GM15510 (cell line): ENCODE results near the gene DAPK2.

Experiments
- POLR2A ChIP-seq: IDR thresholded peaks from 3 replicates; pipeline ENCODE4 v1.6.1; 2011; ENCODE audit warnings: borderline replicate concordance; ENCODE audit not compliant: insufficient read length; ENCODE audit errors: extremely low read depth

Gene DAPK2

DNA sequence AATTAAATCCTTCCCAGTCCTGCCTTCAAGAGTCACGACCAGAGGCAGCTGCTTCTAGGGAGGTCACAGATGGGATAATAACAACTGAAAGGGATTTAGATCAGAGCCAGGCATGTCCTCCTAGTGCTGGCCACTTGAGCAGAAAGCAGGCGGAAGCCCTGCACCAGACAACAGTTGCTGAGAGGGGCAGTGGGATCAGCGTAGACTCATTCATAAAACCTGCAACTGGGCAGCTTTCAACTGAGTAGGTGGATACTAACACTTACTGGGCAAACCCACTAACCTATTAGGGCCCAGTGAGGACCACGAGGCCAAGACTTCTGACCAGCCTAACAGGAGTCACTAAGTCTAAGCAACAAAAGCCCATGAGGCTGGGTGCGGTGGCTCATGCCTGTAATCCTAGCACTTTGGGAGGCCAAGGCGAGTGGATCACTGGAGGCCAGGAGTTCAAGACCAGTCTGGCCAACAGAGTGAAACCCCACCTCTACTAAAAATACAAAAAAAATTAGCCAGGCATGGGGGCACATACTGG is 67.0 kb downstream of the DAPK2 start:
- TF ChIP-seq POLR2A, result no peak

DNA sequence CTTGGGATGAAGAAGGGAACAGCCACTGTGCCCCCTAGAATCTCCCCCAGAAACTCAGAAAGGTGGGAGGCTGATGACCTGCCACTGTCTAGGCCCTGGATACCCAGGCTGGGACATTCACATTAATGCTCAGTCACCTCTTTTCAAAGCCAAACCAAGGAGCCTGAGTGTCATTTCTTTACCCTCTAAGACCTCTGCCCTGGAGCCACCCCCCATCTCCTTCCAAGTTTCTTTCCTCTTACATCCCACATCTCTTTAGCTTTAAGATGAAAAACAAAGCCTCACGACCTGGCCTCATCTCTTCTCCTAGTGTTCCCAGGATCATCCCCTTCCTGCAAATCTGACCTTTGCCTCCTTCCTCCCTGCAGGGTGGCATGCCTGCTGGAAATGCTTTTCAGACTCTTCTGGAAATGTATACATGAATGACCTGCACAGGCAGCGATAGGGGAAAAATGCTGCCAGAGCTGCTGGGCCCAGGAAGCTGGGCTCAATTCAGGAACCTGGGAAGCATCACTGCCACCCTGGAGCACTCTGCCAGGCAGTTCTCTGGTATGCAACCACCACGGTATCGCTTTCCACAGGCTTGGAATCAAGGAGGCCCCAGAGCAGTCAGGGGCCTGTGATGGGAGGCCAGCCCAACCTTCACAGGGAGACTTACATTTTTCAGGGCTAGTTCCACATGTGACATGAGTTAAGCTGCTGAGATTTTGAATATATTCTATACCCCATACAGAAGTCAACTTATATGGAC is 67.6 kb downstream of the DAPK2 start:
- TF ChIP-seq POLR2A, result no peak

GRCh38 chr15:63977119-63977518 is 69.2 kb downstream of the DAPK2 start:
- no peak for TF ChIP-seq POLR2A

- TF ChIP-seq POLR2A, result no peak
Observed at GRCh38 chr15:63974021-63974420, 72.3 kb downstream of the DAPK2 start.

DNA sequence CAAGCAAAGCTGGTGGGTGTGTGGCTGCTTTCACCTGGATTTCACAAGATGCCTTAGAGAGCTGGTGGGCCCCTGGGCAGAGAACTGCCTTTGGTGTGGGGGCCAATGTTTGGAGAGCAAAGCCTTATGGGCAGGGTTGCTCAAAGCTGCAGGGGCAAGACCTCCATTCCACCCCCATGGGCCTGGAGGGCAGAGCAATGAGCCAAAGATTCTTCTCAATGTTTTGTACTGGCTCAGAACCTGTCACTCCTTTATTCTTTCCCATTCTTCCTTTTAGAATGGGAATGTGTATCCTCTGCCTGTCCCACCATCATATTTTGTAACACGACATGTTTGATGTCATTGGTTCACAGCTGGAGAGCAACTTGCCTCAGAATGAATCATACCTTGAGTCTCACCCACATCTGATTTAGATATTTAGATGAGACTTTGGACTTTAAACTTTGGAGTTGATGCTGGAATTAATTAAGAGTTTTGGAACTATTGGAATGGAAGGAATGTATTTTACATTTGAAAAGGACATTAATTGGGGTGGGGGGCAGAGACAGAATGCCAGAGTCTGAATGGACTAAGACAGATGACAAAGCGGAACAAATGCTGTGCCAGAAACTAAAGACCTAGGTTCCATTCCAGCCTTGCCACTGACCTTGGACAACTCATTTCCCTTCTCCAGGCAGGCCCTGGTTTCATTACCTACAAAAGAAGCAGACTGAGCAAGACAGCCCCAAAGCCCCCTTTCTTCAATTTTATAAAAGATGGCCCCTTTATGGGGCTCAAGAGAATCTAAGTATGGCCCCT is 72.9 kb downstream of the DAPK2 start:
- no peak for TF ChIP-seq POLR2A

- no peak for TF ChIP-seq POLR2A
Observed at GRCh38 chr15:63972801-63973200, 73.5 kb downstream of the DAPK2 start.

DNA sequence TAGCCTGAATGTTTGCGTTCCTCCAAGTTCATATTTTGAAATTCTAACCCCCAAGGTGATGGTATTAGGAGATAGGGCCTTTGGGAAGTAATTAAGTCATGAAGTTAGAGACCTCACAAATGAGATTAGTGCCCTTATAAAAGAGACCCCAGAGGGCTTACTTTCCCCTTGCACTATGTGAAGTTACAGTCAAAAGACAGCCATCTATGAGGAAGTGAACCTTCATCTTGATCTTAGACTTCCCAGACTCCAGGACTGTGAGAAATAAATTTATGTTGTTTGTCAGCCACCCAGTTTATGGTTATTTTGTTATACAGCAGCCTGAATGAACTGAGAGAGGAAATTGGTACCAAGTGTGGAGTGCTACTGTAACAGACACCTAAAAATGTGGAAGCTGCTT is 74.4 kb downstream of the DAPK2 start:
- TF ChIP-seq POLR2A, result no peak

- no peak for TF ChIP-seq POLR2A
Observed at GRCh38 chr15:63971427-63971805, 74.9 kb downstream of the DAPK2 start.

- no peak for TF ChIP-seq POLR2A
Observed at GRCh38 chr15:63970621-63971426, 75.5 kb downstream of the DAPK2 start.

DNA sequence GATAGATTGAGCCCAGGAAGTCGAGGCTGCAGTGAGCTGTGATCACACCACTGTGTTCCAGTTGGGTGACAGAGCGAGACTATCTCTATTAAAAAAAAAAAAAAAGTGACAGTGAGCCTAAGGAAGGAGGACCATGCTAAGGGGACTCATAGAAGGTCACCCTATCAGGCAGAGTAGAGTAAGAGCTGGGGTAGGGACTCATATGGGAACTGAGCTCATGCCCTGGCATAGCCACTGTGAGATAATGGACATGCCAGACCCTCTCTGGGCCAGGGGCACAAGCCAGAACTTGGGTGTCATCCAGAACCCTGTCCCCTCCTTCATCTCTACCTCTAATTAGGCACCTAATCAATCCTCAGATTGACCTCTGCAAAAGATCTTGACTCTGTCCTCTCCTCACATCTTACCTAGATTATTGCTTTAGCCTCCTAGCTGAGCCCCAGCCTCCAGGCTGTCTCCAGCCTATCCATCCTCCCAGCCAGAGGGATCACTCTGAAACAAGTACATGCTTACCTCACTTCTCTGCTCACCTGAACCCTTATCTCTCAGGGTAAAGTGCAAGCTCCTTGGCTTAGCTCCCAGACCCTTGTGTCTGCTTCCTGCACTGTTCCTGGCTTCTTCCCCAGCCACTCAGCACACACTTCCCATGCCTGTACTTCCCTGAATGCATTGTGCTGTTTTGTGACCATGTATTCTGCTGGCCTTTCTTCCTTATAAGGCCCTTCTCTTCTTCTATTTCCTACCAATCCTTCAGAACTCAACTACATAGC is 76.4 kb downstream of the DAPK2 start:
- no peak for TF ChIP-seq POLR2A

DNA sequence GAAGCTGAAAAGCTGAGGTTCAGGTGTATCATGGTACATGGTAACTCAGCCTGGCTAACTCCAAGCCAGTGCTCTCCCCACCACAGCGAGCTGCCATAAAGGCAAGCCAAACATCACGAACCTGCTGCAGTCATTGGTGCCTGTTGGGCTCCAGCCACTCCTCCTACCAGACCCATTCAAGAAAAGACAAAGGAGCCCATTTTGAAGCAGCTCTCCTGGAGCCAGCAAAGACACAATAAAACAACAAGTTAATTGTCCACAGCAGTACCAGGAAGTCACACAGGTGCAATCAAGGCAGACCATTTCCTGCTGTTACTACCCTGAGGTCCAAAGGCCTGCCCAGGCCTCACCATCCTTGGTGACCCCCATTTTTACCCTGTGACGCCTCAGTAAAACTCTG is 77.6 kb downstream of the DAPK2 start:
- TF ChIP-seq POLR2A, result no peak

DNA sequence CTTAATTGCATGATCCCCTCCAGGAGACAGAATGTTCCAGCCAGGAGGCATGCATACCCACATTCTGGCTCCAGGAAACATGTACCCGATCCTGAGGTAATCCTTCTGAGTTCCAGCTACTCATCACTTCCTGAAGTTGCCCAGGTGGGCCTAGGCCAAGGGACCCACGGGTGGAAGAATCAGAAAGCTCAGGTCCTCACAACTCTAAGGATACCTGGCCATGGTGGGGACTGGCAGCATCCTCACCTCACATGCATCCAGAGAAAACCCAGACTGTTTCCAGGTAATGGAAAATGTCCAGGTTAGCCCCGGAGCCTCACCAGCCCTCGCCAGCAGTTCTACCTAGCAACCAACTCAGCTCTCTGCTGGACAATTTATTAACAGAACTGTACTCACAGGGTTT is 78.2 kb downstream of the DAPK2 start:
- TF ChIP-seq POLR2A, result no peak

- TF ChIP-seq POLR2A, result no peak
Observed at GRCh38 chr15:63967616-63968015, 78.7 kb downstream of the DAPK2 start.

GRCh38 chr15:63953524-63953923 is 92.8 kb downstream of the DAPK2 start:
- no peak for TF ChIP-seq POLR2A
